C4-2B (cell line): ENCODE data around the gene TMEM163.

ENCODE experiments used
- CTCF ChIP-seq: fragments of 450-650 bp; conservative IDR thresholded peaks from 2 replicates; pipeline ENCODE4 v1.5.1; 2017; ENCODE audit warnings: mild to moderate bottlenecking
- ZFX ChIP-seq: fragments of 450-650 bp; IDR thresholded peaks from 2 replicates; pipeline ENCODE4 v1.6.1; 2017

- no peak for TF ChIP-seq CTCF
- no peak for TF ChIP-seq ZFX
Measured at GRCh38 chr2:134498654-134499053, 220.1 kb downstream of the TMEM163 start.
